GM23338 (cell line): ENCODE results near the gene CRADD. TPM values are rescaled to one million over a fixed set of nuclear protein-coding genes. Genes with fewer than 3 reads are reported as not detected.

Experiments used
- ATAC-seq: fragments of 200-7000 bp; cut with Tn5 transposase; 3 replicates; pipeline ENCODE4 v1.9.1; 2020
- DNase-seq: peaks from one replicate; pipeline ENCODE4 v3.0.0-alpha.2; 2015; ENCODE audit warnings: low spot score
- H2AFZ ChIP-seq: fragments of 200-600 bp; sonication (generic); 2 replicates; pipeline ENCODE4 v1.8.0; 2016; ENCODE audit warnings: antibody characterized with exemption, mild to moderate bottlenecking, moderate library complexity
- H3F3A ChIP-seq: fragments of 200-600 bp; sonication (generic); replicated peaks from 2 replicates; pipeline ENCODE4 v1.8.0; 2017; ENCODE audit warnings: antibody characterized with exemption, mixed run types, low read depth
- H3K27ac ChIP-seq: fragments of 200-600 bp; sonication (generic); 2 replicates; pipeline ENCODE4 v1.6.1; 2016; ENCODE audit warnings: low read depth
- H3K27me3 ChIP-seq: fragments of 200-600 bp; sonication (generic); 2 replicates; pipeline ENCODE4 v1.8.0; 2016; ENCODE audit warnings: mild to moderate bottlenecking, mixed run types, moderate library complexity; ENCODE audit not compliant: insufficient read depth
- H3K36me3 ChIP-seq: fragments of 200-600 bp; sonication (generic); 2 replicates; pipeline ENCODE4 v1.8.0; 2016; ENCODE audit warnings: mild to moderate bottlenecking; ENCODE audit not compliant: insufficient read depth
- H3K4me1 ChIP-seq: fragments of 200-600 bp; sonication (generic); 2 replicates; pipeline ENCODE4 v1.8.0; 2016; ENCODE audit warnings: mild to moderate bottlenecking, moderate library complexity; ENCODE audit not compliant: insufficient read depth
- H3K4me2 ChIP-seq: fragments of 200-600 bp; sonication (generic); 2 replicates; pipeline ENCODE4 v1.7.1; 2017; ENCODE audit warnings: mixed run types
- H3K4me3 ChIP-seq: fragments of 200-600 bp; sonication (generic); 2 replicates; pipeline ENCODE4 v1.6.1; 2016; ENCODE audit warnings: mixed run types
- H3K79me2 ChIP-seq: fragments of 200-600 bp; sonication (generic); replicated peaks from 2 replicates; pipeline ENCODE4 v1.8.0; 2017; ENCODE audit warnings: mild to moderate bottlenecking; ENCODE audit not compliant: insufficient read depth
- H3K9me2 ChIP-seq: fragments of 200-600 bp; sonication (generic); 2 replicates; pipeline ENCODE4 v1.8.0; 2017; ENCODE audit not compliant: insufficient read depth
- H4K20me1 ChIP-seq: fragments of 200-600 bp; sonication (generic); replicated peaks from 2 replicates; pipeline ENCODE4 v1.8.0; 2017; ENCODE audit warnings: mild to moderate bottlenecking; ENCODE audit not compliant: insufficient read depth
- H3K27ac Mint-ChIP-seq: 2 replicates; pipeline ENCODE4 v1.8.0; 2020; ENCODE audit warnings: inconsistent platforms, mild to moderate bottlenecking, moderate library complexity, mixed read lengths
- H3K27me3 Mint-ChIP-seq: 3 replicates; pipeline ENCODE4 v1.8.0; 2022; ENCODE audit warnings: low read depth, mild to moderate bottlenecking, moderate library complexity, mixed read lengths, inconsistent platforms; ENCODE audit not compliant: insufficient read depth, poor library complexity
- H3K36me3 Mint-ChIP-seq: 3 replicates; pipeline ENCODE4 v1.8.0; 2021; ENCODE audit warnings: low read depth, mild to moderate bottlenecking, inconsistent platforms, moderate library complexity, mixed read lengths
- H3K4me1 Mint-ChIP-seq: 3 replicates; pipeline ENCODE4 v1.8.0; 2020; ENCODE audit warnings: mild to moderate bottlenecking, inconsistent platforms, mixed read lengths
- H3K4me3 Mint-ChIP-seq: 3 replicates; pipeline ENCODE4 v1.8.0; 2021; ENCODE audit warnings: moderate library complexity, mild to moderate bottlenecking, inconsistent platforms, mixed read lengths
- H3K9me3 Mint-ChIP-seq: 3 replicates; pipeline ENCODE4 v1.8.0; 2020; ENCODE audit warnings: moderate library complexity, mild to moderate bottlenecking, inconsistent platforms, mixed read lengths
- CREB1 ChIP-seq: fragments of 250-450 bp; sonication (Bioruptor Pico); IDR thresholded peaks from 2 replicates; pipeline ENCODE4 v1.5.0; 2020; ENCODE audit warnings: low read depth, mild to moderate bottlenecking, moderate library complexity
- CTCF ChIP-seq, 2 experiments: fragments of 200-600 bp in 1 of 2; sonication (generic) in 1 of 2; conservative IDR thresholded peaks; 2 replicates each; pipeline versions ENCODE4 v1.5.1 to v1.6.1; 2016 to 2017; ENCODE audit warnings: antibody characterized with exemption in 2 of 2, low read depth in 2 of 2, mild to moderate bottlenecking in 2 of 2, moderate library complexity in 1 of 2
- EZH2phosphoT487 ChIP-seq: fragments of 200-600 bp; sonication (generic); IDR thresholded peaks from one replicate; pipeline ENCODE4 v1.8.1; 2018; ENCODE audit warnings: antibody characterized with exemption; ENCODE audit not compliant: unreplicated experiment
- NANOG ChIP-seq: IDR thresholded peaks from 2 replicates; pipeline ENCODE4 v1.6.1; 2016; ENCODE audit warnings: antibody characterized with exemption, borderline replicate concordance
- POLR2AphosphoS5 ChIP-seq: IDR thresholded peaks from 2 replicates; pipeline ENCODE4 v1.6.1; 2016; ENCODE audit warnings: antibody characterized with exemption, low read depth
- REST ChIP-seq: IDR thresholded peaks from one replicate; pipeline ENCODE4 v1.6.1; 2018; ENCODE audit warnings: antibody characterized with exemption; ENCODE audit not compliant: unreplicated experiment
- STAT1 ChIP-seq: IDR thresholded peaks from one replicate; pipeline ENCODE4 v1.6.1; 2016; ENCODE audit warnings: antibody characterized with exemption; ENCODE audit not compliant: unreplicated experiment
- ZNF331 ChIP-seq: fragments of 250-450 bp; sonication (Bioruptor Pico); IDR thresholded peaks from 2 replicates; pipeline ENCODE4 v1.5.0; 2020; ENCODE audit warnings: low read depth, mild to moderate bottlenecking, moderate library complexity
- ZNF462 ChIP-seq: fragments of 250-450 bp; sonication (Bioruptor Pico); IDR thresholded peaks from 2 replicates; pipeline ENCODE4 v1.5.0; 2020; ENCODE audit warnings: mild to moderate bottlenecking, moderate library complexity
- polyA plus RNA-seq: library from polyadenylated mRNA; unstranded; fragments of >200 nt; fragmentation: Nextera tagmentation; extraction: Ambion mirVana; gene quantifications from 2 replicates; pipeline ENCODE4 v1.2.1, GENCODE V29; 2016
- total RNA-seq: library from RNA; depleted of rRNA; stranded (reverse); fragments of >200 nt; shearing (Covaris generic); gene quantifications from 2 replicates; pipeline ENCODE4 v1.2.3, GENCODE V29; 2014

Gene CRADD
- total and polyA plus RNA-seq, 2 experiments from 2014 or later: 6.3 to 27.9 TPM

GRCh38 chr12:93766371-93766770 is 89.2 kb downstream of the CRADD start (continued):
- TF ChIP-seq ZNF462 (CRISPR knock-in tag): no peak

- no peaks in the 10 kb centered on the region for H3F3A ChIP-seq
- Mint-ChIP-seq H3K9me3 (no peaks in the 10 kb centered on the region), H3K4me1 (peaks cover 19% of the 10 kb centered on the region), H3K36me3 (no peaks in the 10 kb centered on the region), H3K4me3 (no peak overlapping the region), H3K27me3 (peaks cover 2% of the 10 kb centered on the region), H3K27ac (no peak overlapping the region)
- DNase-seq: peak; percentile 52
- H3K36me3 ChIP-seq: no peaks in the 10 kb centered on the region
- no peak overlapping the region for H3K27ac ChIP-seq
- peak; percentile 44; the same call in 2 of the 3 replicates for ATAC-seq
- no peaks in the 10 kb centered on the region for H3K79me2 ChIP-seq
- no peak overlapping the region for H2AFZ ChIP-seq
- no peak overlapping the region for H3K4me3 ChIP-seq
- no peaks in the 10 kb centered on the region for H3K9me2 ChIP-seq
- no peaks in the 10 kb centered on the region for H4K20me1 ChIP-seq
- H3K27me3 ChIP-seq: no peaks in the 10 kb centered on the region
- no peaks in the 10 kb centered on the region; the same call in 1 of the 2 replicates for H3K4me1 ChIP-seq
- no peak overlapping the region for H3K4me2 ChIP-seq
- no peak for TF ChIP-seq REST
- no peak for TF ChIP-seq NANOG
- TF ChIP-seq POLR2AphosphoS5: no peak
- no peak for TF ChIP-seq STAT1
- no peak for TF ChIP-seq EZH2phosphoT487
- no peak for TF ChIP-seq ZNF331 (CRISPR knock-in tag)
- no peak for TF ChIP-seq CREB1 (CRISPR knock-in tag)
- TF ChIP-seq CTCF (conservative IDR thresholded peaks at IDR 0.05; ENCODE audit: low read depth in 2 of 2): peak; percentile 63 to 71
Observed at GRCh38 chr12:93766796-93767523, 89.8 kb downstream of the CRADD start.
